HG03469 (cell line): Measurements from ENCODE around the gene WNK1.
"Not testable (repeated sequence)": the region's sequence is repeated elsewhere in the genome, so short reads cannot be mapped to it uniquely, and the experiment has no call there.

ENCODE experiments used
- ATAC-seq: cut with Tn5 transposase; IDR thresholded peaks from one replicate; pipeline ENCODE4 v1.9.1; 2021; ENCODE audit warnings: mild to moderate bottlenecking, moderate library complexity, moderate number of reproducible peaks; ENCODE audit not compliant: unreplicated experiment

Gene WNK1

DNA sequence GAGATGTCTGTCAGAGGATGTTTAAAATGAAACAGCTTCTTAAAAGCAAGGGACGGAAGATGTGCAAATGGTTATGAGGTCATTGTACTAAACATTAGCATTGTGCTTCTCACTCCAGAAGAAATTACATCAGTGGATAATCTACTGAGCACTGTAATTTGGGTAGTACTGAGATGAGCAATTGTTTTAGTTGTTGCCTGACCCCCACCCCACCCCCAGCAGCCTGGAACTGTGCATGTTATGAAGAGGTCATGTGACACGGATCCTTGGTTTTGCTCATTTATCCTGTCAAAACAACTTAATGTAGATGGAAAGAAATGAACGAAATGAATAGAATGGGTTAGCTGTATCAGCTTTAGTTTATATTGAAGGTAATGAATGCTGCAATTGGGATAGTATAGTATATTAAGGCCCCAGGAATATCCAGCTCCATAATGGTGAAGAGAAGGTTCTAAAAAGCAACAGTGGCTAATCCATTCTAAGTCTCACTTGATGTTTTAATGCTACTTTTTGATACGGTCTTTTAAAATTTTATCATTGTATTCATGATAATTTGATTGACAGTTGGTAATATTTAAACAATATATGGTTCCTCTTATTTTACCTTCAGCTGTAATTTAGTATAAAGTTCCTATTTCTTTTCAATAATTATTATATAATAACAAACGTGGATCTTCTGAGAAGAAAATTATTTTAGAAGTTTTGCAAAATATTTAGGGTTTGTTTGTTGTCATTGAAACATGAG is 58.5 kb downstream of the WNK1 start:
- no peak for ATAC-seq

DNA sequence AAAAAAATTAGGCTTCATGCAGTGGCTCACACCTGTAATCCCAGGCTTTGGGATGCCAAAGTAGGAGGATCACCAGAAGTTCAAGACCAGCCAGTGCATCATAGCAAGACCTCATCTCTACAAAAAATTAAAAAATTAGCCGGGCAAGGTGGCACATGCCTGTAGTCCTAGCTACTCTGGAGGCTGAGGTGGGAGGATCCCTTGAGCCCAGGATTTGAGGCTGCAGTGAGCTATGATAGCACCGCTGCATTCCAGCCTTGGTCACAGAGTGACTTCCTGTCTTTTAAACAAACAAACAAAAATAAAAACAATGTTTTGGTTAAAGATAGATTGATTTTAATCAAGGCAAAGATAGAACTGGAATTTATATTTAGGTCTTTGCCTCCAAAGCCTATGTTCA is 60.6 kb downstream of the WNK1 start:
- no peak for ATAC-seq

DNA sequence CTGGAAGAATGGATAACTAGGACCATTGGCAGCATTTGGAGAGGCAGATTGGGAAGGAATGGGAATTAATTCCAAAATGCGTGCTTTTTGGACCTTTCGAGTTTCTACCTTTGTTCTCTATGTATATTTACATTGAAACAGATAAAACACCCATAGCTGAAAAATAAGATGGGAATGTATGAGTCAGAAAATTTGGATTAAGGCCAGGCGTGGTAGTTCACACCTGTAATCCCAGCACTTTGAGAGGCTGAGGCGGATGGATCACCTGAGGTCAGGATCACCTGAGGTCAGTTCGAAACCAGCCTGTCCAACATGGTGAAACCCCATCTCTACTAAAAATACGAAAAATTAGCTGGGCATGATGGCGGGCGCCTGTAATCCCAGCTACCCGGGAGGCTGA is 65.1 kb downstream of the WNK1 start:
- not testable (repeated sequence) for ATAC-seq

DNA sequence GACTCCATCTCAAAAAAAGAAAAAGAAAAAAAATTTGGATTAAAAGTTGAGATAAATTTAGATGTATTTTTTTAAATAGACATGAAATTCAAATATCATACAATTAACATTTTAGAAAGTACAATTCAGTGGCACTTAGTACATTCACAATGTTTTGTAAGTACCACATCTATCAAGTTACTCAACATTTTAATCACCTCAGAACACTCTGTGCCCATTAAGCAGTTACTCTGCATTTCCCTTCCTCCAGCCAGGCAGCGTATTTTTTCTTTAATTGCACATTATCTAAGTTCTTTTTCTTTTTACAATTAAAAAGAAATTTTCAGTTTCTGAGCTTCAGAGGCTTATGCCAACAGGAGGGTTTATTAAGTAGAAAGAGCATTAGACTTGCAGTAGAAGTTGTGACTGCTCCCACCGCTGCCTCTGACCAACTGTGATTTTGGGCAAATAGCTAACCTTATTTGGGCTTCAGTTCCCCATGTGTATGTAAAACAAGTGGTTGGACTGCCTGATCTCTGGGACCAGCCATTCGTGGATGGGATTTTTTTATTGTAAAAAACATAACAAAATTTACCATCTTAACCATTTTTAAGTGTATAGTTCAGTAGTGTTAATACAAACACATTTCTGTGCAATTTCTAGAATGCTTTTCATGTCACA is 65.7 kb downstream of the WNK1 start:
- ATAC-seq, result no peak

DNA sequence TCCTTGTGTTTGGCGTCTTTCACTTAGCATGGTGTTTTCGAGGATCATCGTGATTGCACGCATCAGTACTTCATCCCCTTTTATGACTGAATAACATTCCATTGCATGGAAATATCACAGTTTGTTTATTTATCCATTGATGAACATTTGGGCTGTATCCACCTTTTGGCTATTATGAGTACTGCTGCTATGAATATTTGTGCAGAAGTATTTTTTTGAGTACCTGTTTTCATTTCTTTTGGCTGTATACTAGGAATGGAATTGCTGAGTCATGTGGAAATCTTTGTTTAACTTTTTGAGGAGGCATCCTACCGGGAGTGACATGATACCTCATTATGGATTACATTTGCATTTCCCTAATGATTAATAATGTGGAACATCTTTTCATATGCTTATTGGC is 66.4 kb downstream of the WNK1 start:
- ATAC-seq, result no peak

DNA sequence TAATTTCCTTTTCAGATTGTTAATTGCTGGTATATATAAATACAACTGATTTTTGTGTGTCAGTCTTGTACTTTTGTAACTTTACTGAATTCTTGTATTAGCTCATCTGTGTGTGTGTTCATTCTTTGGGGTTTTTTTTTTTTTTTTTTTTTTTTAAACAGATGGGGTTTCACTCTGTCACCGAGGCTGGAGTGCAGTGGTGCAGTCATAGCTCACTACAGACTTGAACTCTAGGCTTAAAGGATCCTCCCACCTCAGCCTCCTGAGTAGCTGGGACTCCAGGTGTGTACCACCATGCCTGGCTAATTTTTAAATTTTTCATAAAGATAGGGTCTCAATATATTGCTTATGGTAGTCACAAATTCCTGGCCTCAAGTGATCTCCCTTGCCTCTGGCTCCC is 68.0 kb downstream of the WNK1 start:
- no peak for ATAC-seq

DNA sequence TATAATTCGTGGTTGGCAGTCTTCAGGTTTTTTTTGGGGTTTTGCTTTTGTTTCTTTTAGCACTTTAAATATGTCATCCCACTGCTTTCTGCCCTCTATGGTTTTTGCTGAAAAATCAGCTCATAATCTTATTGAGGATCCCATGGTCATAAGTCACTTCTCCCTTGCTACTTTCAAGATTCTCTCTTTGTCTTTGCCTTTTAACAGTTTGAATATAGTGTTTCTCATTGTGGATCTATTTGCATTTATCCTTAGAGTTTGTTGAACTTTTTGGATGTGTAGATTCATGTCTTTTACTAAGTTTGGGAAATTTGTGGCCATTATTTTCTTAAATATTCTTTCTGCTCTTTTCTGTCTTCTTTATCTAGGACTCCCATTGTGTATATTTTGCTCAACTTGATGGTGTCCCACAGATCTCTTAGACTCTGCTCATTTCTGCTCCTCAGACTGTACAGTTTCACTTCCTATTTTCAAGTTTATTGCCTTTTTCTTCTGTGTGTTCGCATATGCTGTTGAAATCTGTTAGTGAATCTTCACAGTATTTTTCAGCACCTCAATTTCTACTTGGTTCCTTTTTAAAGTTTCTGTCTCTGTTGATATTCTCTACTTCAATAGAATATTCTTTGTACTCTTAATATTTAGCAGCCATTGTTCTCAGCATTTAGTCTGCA is 70.8 kb downstream of the WNK1 start:
- peak; percentile 78 for ATAC-seq

DNA sequence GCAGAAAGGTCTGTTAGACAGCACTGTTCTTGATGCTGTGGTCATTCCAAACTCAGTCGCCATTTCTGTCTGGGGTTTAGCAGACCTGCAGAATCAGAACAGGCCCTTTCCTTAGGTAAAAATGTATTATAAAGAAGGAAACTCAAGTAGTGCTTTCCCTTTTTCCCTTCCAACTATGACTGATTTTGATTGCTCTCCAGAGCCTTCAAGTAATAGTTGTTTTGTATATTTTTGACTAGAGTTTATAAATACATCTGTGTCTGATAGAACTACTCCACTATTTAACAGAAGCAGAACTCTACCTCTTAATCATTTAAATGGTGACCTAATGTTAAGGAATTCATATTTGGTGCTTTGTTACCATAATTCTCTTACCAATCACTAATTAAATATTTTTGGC is 74.0 kb downstream of the WNK1 start:
- no peak for ATAC-seq

DNA sequence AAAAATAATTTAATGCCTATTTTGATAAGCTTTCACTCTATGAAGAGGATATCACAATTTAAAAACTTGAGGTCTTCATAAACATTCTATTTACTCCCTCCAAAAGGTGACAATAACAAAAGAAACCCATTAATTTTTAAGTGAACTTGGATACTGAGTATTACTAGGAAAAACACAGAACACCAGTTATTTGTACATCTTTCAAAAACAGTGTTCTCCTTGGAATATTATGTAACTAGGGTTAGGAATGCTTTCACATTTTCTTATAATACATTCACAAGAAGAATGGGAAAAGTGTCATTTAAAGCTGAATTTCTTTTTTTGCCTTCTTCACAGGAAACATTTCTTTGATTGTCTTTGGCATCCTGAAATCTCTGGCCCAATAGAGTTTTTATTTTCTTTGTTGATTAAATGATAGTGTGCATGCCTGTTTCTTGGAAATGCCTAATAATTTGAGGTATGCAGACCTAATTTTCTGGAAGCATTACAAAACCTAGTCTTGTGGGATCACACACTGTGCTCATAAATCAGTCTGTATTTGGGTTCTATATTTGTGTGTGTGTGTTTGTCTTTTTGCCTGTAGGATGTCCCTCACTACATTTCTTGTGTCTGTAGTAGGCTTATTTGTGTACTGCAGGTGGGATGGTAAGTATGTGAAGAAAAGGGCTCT is 76.5 kb downstream of the WNK1 start:
- no peak for ATAC-seq

DNA sequence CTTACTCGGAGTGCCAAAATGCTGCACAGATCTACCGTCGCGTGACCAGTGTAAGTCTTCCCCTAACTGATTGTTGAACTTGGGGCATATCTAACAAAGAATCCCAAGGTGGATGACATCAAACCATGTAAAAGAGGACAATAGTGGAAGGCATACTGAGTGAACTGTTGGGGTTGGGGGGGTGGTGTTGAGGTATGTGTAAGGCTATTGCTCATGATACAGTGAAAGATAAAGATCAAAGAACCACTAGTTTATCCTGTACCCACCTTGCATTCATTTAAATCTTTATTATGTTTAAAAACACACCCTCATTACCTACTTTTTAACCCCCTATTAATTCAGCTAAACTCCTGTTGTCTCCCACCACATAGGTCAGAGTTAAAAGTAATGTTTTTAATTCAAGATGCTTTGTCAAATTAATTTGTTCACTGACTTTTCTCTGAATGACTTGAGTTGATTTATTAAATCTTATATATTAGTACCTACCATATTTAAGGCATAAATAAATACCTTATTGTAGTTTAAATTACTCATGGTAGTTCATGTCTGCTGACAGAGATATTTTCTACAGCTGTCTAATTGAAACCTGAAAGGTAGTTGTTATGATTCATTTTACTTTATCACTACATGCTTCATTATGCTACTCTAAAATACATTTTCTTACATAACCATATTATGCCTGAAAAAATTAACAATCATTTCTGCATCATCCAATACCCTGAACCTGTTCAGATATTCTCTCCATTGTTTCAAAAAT is 77.9 kb downstream of the WNK1 start:
- ATAC-seq, result no peak

DNA sequence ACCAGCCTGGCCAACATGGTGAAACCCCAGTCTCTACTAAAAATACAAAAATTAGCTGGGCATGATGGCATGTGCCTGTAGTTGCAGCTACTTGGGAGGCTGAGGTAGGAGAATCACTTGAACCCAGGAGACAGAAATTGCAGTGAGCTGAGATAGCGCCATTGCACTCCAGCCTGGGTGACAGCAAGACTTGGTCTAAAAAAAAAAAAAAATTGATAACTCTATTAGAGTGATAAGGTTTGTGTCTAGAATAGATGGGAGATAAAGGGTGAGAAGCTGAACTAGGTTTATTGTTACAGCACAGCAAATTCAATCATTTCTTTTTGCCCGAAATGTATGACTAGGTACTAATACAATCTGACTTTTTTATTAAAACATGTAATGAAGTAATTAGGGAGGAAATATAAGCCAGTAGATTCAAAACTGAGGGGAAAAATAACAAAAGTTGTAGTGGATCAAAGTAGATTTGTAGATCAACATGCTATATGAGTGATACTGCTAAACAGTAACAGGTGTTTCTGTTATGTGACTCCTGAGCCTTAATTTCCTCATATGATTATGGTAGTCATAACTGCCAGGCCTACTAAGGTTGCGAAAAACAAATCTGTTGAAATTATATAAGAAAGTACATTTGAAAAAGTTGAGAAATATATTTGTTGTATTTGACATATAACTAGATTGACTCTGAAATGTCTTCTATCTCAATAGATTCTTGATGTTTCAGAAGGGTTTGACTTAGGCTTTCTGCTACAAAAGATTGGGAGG is 83.6 kb downstream of the WNK1 start:
- no peak for ATAC-seq

DNA sequence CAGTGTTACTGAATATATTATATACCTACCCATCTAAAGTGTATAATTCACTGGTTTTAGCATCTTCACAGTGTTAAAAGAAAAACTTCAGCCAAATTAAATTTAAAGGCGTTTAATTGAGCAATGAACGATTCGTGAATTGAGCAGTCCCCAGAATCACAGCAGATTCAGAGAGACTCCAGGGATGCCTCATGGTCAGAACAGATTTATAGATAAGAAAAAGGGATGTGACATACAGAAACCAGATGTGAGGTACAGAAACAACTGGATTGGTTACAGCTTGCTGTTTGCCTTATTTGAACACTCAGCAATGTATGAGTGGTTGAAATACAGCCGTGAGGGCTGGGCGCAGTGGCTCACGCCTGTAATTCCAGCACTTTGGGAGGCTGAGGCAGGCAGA is 84.6 kb downstream of the WNK1 start:
- ATAC-seq, result no peak

DNA sequence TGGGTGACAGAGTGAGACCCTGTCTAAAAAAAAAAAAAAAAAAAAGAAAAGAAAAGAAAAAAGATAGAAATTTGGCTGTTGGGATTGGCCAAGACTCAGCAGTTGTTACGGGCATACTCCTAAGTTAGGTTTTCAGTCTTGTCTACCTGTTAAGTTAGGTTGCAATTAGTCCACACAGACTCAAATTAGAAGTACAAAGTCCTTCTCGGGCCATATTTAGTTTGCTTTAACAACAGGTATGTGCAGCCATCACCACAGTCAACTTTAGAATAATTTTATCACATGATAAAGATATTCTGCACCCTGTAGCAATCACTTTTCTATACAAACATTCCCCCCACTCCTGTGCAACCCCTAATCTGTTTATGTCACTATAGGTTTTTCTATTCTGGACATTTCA is 85.2 kb downstream of the WNK1 start:
- ATAC-seq, result no peak

DNA sequence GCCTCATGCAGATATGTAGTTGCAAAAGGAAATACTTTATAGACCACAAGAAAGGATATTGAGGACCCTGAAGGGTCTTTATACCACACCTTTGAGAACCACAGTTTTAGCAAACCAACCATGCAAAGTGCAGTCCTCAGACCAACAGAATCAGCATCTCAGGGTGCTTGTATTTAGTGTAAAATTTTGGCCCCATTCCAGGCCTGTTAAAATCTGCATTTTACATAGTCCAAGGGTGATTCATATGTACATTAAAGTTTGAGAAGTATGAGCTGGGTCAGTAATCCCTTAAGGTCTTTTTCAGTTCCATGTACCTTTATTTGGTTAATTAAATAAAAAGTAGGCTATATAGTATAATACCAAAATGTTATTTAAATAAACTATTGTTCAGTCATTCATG is 91.2 kb downstream of the WNK1 start:
- no peak for ATAC-seq

DNA sequence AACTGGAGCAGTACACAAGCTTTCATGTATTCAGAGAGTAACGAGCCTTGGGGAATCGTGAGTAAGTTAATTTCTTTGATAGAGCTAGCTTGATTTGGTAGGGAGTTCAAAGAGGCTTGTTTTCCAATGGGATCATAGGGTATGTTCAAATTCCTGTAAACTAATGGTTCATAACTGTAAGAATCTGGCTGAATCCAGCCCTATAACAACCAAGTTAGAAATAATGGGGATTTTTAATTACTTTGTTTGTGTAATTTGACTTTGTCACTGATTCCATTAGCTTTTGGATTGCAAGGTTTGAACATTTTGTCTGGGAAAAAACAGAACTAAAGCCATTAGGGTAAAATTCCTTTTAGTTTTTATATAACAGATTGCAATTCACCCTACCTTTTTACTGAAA is 94.0 kb downstream of the WNK1 start:
- no peak for ATAC-seq

DNA sequence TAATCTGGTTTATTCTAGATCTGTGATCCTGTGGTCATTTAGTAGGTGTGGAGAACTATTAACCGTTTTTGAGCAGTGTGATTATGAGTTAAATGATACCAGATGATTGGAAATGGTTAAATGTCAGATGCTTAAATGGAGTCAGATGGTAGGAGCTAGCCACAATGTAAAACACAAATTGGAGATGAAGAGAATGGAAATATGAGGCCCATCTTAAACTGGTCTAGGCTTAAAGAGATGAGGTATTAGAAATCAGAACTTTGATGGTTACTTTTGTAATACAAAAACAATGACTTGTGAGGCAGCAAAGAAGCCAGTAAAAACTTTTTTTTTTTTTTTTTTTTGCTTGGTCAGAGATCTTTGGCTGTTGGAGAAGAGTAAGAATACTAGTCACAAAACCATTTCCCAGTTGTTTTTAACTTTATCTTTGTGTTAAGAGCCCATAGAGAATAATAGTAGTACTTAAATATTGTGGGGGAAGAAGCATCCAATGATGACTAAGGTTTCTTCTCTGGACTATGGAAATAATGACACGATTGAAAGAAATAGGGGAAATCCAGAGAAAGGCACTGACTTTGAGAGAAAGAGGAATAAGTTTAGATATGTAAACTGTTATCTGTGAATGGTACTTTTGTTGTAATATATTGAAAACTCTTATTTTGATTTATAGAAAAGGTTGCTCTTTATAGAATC is 95.9 kb downstream of the WNK1 start:
- no peak for ATAC-seq

DNA sequence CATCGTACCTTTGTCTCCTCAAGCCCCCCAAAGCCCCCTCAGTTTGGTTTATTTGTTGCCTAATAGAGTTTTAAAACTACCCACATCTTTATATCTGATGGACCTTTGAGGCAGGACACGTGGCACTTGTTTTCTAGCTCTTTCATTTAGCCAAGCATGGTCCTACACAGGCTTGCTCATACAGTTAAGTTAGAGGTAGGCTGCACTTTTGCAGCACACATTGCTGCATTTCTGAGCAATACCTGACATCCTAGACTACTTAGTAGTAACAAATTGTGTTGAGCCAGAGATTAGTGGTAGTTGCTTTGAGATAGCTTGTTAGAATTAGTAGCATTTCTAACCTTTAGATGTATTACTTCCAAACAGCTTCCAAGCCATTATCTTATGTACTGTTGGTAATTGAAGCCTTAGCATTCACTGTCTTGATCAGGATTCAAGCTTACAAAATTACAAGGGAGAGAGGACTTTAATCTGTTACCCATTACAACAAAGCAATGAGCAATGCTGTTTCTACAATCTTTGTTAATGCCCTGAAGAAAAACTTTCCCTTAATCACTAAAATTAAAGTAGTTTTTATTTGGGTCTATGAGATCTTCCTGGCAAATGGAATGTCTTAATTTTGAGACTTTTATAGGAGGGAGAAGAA is 96.6 kb downstream of the WNK1 start:
- no peak for ATAC-seq

DNA sequence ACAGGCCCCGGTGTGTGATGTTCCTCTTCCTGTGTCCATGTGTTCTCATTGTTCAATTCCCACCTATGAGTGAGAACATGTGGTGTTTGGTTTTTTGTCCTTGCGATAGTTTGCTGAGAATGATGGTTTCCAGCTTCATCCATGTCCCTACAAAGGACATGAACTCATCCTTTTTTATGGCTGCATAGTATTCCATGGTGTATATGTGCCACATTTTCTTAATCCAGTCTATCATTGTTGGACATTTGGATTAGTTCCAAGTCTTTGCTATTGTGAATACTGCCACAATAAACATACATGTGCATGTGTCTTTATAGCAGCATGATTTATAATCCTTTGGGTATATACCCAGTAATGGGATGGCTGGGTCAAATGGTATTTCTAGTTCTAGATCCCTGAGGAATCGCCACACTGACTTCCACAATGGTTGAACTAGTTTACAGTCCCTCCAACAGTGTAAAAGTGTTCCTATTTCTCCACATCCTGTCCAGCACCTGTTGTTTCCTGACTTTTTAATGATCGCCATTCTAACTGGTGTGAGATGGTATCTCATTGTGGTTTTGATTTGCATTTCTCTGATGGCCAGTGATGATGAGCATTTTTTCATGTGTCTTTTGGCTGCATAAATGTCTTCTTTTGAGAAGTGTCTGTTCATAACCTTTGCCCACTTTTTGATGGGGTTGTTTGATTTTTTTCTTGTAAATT is 97.5 kb downstream of the WNK1 start:
- not testable (repeated sequence) for ATAC-seq
